HFFc6 (cell line): ENCODE measurements around the gene GPR31. TPM values are rescaled to one million over a fixed set of nuclear protein-coding genes. Genes with fewer than 3 reads are reported as not detected.

Source experiments
- DNase-seq: peaks from one replicate; pipeline ENCODE4 v3.0.0-alpha.2; 2018
- H3K27ac Mint-ChIP-seq: 2 replicates; pipeline ENCODE4 v1.8.0; 2020; ENCODE audit warnings: mild to moderate bottlenecking, mixed read lengths
- H3K27me3 Mint-ChIP-seq: 2 replicates; pipeline ENCODE4 v1.8.0; 2021; ENCODE audit warnings: mild to moderate bottlenecking, moderate library complexity, mixed read lengths; ENCODE audit not compliant: insufficient read depth
- H3K36me3 Mint-ChIP-seq: 2 replicates; pipeline ENCODE4 v1.8.0; 2021; ENCODE audit warnings: low read depth, mixed read lengths
- H3K4me1 Mint-ChIP-seq: 2 replicates; pipeline ENCODE4 v1.8.0; 2020; ENCODE audit warnings: low read depth, mixed read lengths
- H3K4me3 Mint-ChIP-seq: 2 replicates; pipeline ENCODE4 v1.8.0; 2020; ENCODE audit warnings: mild to moderate bottlenecking, moderate library complexity, mixed read lengths
- H3K9me3 Mint-ChIP-seq: 2 replicates; pipeline ENCODE4 v1.8.0; 2020; ENCODE audit warnings: mild to moderate bottlenecking, mixed read lengths
- total RNA-seq, 6 experiments: library from RNA; stranded (reverse); fragmentation: NEBNext Ultra II Directional; extraction: Animal tissue kit (Norgen Biotek cat#: 25700); gene quantifications; 2 replicates in 1 of 6; 3 replicates in 5 of 6; pipeline ENCODE4 v1.2.3, GENCODE V29; 2021
- TF ChIP-seq, protein P1 (sequence below): fragments of 200-600 bp; sonication (generic); IDR thresholded peaks from 2 replicates; pipeline ENCODE4 v1.5.0; 2021; ENCODE audit warnings: antibody characterized with exemption, mild to moderate bottlenecking

GPR31 gene
- total RNA-seq, 6 experiments from 2014 or later, result not detected

DNA sequence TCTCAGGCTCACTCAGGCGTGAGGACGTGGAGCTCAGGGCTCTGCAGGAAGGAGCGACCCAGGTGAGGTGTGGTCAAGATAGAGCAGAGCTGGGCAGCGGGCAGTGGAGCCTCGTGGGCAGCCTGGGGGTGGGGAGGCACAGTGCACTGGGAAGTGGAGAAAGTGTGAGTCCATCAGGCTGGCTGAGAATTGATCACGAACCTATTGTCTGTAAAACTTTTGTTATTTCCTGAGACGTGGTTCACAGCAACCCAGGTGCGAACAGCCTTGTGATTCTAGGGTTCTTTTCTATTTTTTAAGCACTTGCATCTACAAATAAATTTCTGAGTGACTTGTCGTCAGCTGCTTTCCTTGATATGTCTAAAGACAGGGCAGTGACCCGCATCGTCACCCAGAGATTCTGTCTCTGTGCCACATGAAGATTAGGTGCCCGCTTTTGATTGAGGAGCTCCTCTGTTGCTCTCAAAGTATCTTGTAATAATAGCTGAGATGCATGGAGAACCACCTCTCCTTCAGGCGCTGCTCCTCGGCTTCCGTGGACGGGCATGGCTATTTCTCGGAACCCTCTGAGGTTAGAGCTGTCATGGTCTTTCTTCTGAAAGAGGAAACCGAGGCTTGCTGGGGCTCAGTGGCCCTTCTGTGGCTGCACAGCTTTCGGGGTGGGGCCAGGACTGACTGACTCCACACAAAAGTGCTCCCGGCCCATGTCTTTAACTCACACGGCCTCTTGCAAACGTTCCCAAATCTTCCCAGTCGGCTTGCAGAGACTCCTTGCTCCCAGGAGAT, 35.5 kb downstream of the GPR31 start:
- no peak for DNase-seq
- peaks cover 53% of the 10 kb centered on the region for H3K9me3 Mint-ChIP-seq
- no peak overlapping the region for H3K4me3 Mint-ChIP-seq
- no peak overlapping the region for H3K27ac Mint-ChIP-seq
- TF ChIP-seq, protein P1, sequence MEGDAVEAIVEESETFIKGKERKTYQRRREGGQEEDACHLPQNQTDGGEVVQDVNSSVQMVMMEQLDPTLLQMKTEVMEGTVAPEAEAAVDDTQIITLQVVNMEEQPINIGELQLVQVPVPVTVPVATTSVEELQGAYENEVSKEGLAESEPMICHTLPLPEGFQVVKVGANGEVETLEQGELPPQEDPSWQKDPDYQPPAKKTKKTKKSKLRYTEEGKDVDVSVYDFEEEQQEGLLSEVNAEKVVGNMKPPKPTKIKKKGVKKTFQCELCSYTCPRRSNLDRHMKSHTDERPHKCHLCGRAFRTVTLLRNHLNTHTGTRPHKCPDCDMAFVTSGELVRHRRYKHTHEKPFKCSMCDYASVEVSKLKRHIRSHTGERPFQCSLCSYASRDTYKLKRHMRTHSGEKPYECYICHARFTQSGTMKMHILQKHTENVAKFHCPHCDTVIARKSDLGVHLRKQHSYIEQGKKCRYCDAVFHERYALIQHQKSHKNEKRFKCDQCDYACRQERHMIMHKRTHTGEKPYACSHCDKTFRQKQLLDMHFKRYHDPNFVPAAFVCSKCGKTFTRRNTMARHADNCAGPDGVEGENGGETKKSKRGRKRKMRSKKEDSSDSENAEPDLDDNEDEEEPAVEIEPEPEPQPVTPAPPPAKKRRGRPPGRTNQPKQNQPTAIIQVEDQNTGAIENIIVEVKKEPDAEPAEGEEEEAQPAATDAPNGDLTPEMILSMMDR, result no peak
- H3K36me3 Mint-ChIP-seq, result peaks cover 12% of the 10 kb centered on the region
- no peaks in the 10 kb centered on the region for H3K27me3 Mint-ChIP-seq
- no peaks in the 10 kb centered on the region for H3K4me1 Mint-ChIP-seq

DNA sequence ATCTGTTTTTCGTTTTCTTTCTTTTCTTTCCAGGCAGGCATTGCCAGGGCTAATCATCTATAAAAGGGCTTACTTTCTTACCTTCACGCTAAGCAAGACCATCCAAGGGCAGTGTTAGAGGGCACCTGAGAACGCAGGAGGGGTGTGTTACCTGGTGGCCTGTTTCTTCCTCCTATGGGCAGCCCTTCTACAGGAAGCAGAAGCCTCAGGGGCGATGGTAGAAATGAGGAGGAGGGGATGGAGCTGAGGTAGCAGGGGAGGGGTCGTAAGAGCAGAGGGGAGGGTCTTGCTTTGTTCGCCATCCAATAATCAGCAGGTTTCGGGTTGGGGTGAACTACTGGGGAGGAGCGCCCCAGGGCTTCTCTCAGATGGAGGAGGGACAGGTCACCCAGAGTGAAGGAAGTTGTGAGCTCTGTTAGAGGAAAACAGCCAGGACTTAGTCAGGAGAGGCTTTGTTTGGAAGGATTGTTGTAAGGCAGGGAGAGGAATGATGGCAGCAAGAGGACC, 36.4 kb downstream of the GPR31 start:
- Mint-ChIP-seq H3K27me3 (no peaks in the 10 kb centered on the region), H3K4me3 (no peak overlapping the region), H3K36me3 (peaks cover 12% of the 10 kb centered on the region), H3K9me3 (peaks cover 59% of the 10 kb centered on the region), H3K4me1 (no peaks in the 10 kb centered on the region), H3K27ac (no peak overlapping the region)
- TF ChIP-seq, protein P1, result no peak
- DNase-seq, result no peak

DNA sequence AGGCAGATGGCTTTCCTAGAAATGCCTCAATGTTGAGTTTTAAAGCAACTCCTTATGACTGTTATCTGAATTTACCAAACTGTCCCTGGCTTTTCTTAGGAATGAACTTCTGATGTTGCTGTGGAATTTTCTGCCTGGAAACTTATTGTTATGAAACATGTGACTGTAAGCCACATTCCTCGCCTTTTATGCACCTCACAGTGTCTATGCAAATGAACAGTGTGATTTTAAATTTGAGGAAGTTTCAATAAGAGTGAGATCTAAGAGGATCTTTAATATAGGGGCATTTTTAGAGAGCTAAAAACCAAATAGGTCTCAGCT, 37.2 kb downstream of the GPR31 start:
- DNase-seq, result no peak
- TF ChIP-seq, protein P1, result no peak
- Mint-ChIP-seq H3K4me3 (no peak overlapping the region), H3K4me1 (no peaks in the 10 kb centered on the region), H3K27me3 (no peaks in the 10 kb centered on the region), H3K27ac (no peak overlapping the region), H3K36me3 (peaks cover 12% of the 10 kb centered on the region), H3K9me3 (peaks cover 62% of the 10 kb centered on the region)

DNA sequence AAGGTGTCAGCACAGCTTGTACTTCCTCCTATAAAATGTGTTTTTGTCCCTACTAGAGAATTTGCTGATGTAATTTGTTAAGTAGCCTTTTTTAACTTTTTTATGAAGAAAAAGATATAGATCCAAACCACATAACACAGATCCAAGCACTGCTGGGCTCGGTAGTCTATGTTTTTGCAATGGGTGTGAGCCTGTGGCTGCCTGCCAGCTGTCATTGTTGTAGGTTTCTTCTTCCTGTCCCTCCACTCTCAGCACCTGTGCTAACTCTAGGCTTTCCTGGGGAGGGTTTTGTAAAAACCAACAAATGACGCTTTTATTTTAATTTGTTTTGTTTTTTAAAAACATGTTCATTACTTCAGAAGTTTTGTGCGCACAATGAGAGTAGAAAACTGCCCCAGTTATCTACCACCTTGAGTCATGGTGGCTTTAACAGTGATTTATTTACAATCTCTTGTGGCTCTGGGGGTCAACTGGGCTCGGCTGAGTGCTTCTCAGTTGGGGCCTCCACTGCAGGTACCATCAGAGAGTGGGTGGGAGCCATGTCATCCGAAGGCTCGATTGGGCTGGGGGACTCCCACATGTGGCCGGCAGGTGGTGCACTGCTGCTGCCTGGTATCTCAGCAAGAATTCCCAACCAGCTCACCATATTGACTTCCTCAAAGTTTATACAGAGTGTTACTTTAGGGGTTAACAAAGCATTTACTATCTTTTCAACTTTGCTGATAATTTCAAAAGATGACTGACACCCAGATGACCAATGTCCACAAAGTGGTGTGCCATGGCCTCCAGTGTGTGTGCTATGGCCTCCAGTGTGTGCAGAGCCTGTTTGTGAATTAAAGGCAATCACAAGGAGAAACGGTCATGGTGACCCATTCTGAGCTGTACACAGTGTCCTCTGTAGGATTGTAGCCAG, 37.9 kb downstream of the GPR31 start:
- Mint-ChIP-seq H3K4me3 (no peak overlapping the region), H3K4me1 (no peaks in the 10 kb centered on the region), H3K9me3 (peaks cover 62% of the 10 kb centered on the region), H3K27me3 (no peaks in the 10 kb centered on the region), H3K27ac (no peak overlapping the region), H3K36me3 (peaks cover 12% of the 10 kb centered on the region)
- TF ChIP-seq, protein P1, result no peak
- no peak for DNase-seq

DNA sequence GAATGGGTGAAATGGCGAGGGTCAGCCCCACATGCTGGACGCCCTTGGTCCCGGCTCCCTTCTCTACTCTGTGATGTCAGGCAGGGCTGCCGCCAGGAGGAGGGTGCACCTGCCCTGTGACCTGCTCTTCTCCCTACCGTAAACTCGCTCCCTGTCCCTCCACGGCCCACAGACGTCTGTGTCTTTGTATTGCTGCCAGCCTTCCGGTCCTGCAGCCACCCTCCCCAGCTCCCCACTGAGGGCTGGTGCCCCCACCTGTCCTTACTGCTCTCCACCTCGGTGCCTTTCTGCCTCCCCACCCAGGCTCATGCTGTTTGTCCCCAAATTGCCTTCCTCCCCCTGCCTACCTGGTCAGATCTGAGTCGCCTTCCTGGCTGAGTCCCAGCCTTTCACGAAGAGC, 38.9 kb downstream of the GPR31 start:
- Mint-ChIP-seq H3K4me3 (no peak overlapping the region), H3K36me3 (peaks cover 12% of the 10 kb centered on the region), H3K4me1 (no peaks in the 10 kb centered on the region), H3K9me3 (peaks cover 65% of the 10 kb centered on the region), H3K27me3 (0 out of 2 replicates have a peak, but pooled peaks cover 3% of the 10 kb centered on the region), H3K27ac (no peak overlapping the region)
- TF ChIP-seq, protein P1, result no peak
- DNase-seq, result no peak
